K562 (cell line): ENCODE measurements around the gene SPINK2. TPM values are rescaled to one million over a fixed set of nuclear protein-coding genes. Genes with fewer than 3 reads are reported as not detected.

Experiments used
- ATAC-seq: fragments of 200-7000 bp; cut with Tn5 transposase; 3 replicates; pipeline ENCODE4 v1.9.1; 2020; ENCODE audit warnings: moderate library complexity
- BruUV-seq: library from RNA; stranded (reverse); fragments of 400-500 nt; replicated peaks from 2 replicates; lab custom pipeline; 2021; lab: Mats Ljungman, UMichigan
- CTCF ChIA-PET: fragments of 300-600 bp; formaldehyde crosslinking; extraction: SDS; loops from one replicate; lab custom pipeline; 2021; ENCODE audit warnings: low intra/inter-chr PET ratio; lab: Yijun Ruan, JAX
- POLR2A ChIA-PET: fragments of 300-600, 350-650 bp; sonication (Branson Sonifier 250); formaldehyde crosslinking; extraction: SDS; loops from one replicate; lab custom pipeline; 2021; ENCODE audit warnings: antibody characterized with exemption, inconsistent platforms; lab: Yijun Ruan, JAX
- DNase-seq, 4 experiments: peaks; one replicate each; pipeline versions ENCODE4 v3.0.0 to v3.0.0-alpha.2; 2011 to 2018; ENCODE audit warnings: low spot score in 3 of 4, mixed read lengths in 3 of 4; ENCODE audit errors: extremely low read depth in 1 of 4
- FAIRE-seq: peaks from 2 replicates; lab custom pipeline; 2011; peaks lifted over from hg19 to GRCh38; lab: Jason Lieb, UNC
- H2AFZ ChIP-seq: 2 replicates; pipeline ENCODE4 v1.6.0; 2011; ENCODE audit warnings: low read depth, low read length, control low read depth, inconsistent platforms
- H3K27ac ChIP-seq: fragments of 200-600 bp; 3 replicates; pipeline ENCODE4 v1.8.0; 2011; ENCODE audit warnings: low read depth, mild to moderate bottlenecking, control low read depth, inconsistent platforms, low read length, moderate library complexity, mixed read lengths; ENCODE audit errors: extremely low read depth
- H3K27me3 ChIP-seq, 2 experiments: fragments of 300-600 bp in 1 of 2; 2 replicates in 1 of 2; 3 replicates in 1 of 2; pipeline versions ENCODE4 v1.6.0 to v1.8.0; 2011; ENCODE audit warnings: inconsistent platforms in 2 of 2, low read length in 2 of 2, mild to moderate bottlenecking in 1 of 2, mixed read lengths in 1 of 2, moderate library complexity in 1 of 2; ENCODE audit not compliant: control insufficient read depth in 2 of 2, insufficient read depth in 2 of 2
- H3K36me3 ChIP-seq: fragments of 300-600 bp; 3 replicates; pipeline ENCODE4 v1.8.0; 2011; ENCODE audit warnings: mild to moderate bottlenecking, low read length, inconsistent platforms; ENCODE audit not compliant: control insufficient read depth, insufficient read depth
- H3K4me1 ChIP-seq, 2 experiments: fragments of 200-600 bp in 1 of 2; replicated peaks in 1 of 2; 2 replicates in 1 of 2; 3 replicates in 1 of 2; pipeline versions ENCODE4 v1.5.1 to v1.8.0; 2011; ENCODE audit warnings: inconsistent platforms in 2 of 2, low read length in 2 of 2, mild to moderate bottlenecking in 1 of 2, mixed read lengths in 1 of 2, moderate library complexity in 1 of 2; ENCODE audit not compliant: control insufficient read depth in 2 of 2, insufficient read depth in 2 of 2
- H3K4me2 ChIP-seq: 2 replicates; pipeline ENCODE4 v1.6.1; 2011; ENCODE audit warnings: low read length, control low read depth, inconsistent platforms, mixed read lengths; ENCODE audit not compliant: insufficient read depth
- H3K4me3 ChIP-seq: fragments of 200-600 bp; sonication (generic), shearing (Covaris generic); 2 replicates; pipeline ENCODE4 v1.5.1; 2016; ENCODE audit warnings: control low read depth, inconsistent platforms
- H3K79me2 ChIP-seq: fragments of 200-600 bp; 3 replicates; pipeline ENCODE4 v1.8.0; 2011; ENCODE audit warnings: low read length, inconsistent platforms; ENCODE audit not compliant: control insufficient read depth, insufficient read depth
- H3K9ac ChIP-seq, 2 experiments: 2 replicates each; pipeline versions ENCODE4 v1.6.0 to v1.6.1; 2011; ENCODE audit warnings: low read depth in 2 of 2, low read length in 2 of 2, control low read depth in 1 of 2, inconsistent platforms in 1 of 2, mild to moderate bottlenecking in 1 of 2, mixed read lengths in 1 of 2; ENCODE audit not compliant: insufficient read depth in 1 of 2
- H3K9me1 ChIP-seq: one replicate; pipeline ENCODE4 v1.6.0; 2011; ENCODE audit warnings: inconsistent platforms, mild to moderate bottlenecking, low read length, moderate library complexity; ENCODE audit not compliant: control insufficient read depth, insufficient read depth
- H3K9me3 ChIP-seq: replicated peaks from 2 replicates; pipeline ENCODE4 v1.5.1; 2011; ENCODE audit warnings: low read depth, low read length, inconsistent platforms; ENCODE audit not compliant: control insufficient read depth, insufficient read depth
- H4K20me1 ChIP-seq: replicated peaks from 2 replicates; pipeline ENCODE4 v1.6.1; 2011; ENCODE audit warnings: low read length, inconsistent platforms, mixed read lengths; ENCODE audit not compliant: control insufficient read depth, insufficient read depth
- BMI1 ChIP-seq: fragments of 150-350 bp; IDR thresholded peaks from 2 replicates; pipeline ENCODE4 v1.6.1; 2014; ENCODE audit warnings: low read length
- FOXA1 ChIP-seq: fragments of 450-650 bp; IDR thresholded peaks from 2 replicates; pipeline ENCODE4 v1.6.1; 2016; ENCODE audit warnings: mild to moderate bottlenecking, borderline replicate concordance
- HNRNPK ChIP-seq: fragments of 200-400 bp; formaldehyde crosslinking; IDR thresholded peaks from one replicate; pipeline ENCODE4 v1.6.1; 2018; ENCODE audit warnings: mild to moderate bottlenecking, low read depth, low read length; ENCODE audit not compliant: poor library complexity, severe bottlenecking
- JUND ChIP-seq, 2 experiments: IDR thresholded peaks; 2 replicates in 1 of 2; 3 replicates in 1 of 2; pipeline ENCODE4 v1.6.1; 2011; ENCODE audit warnings: borderline replicate concordance in 2 of 2, low read depth in 2 of 2, low read length in 2 of 2, improper control_type of control experiment in 1 of 2, missing biosample characterization in 1 of 2, missing genetic modification characterization in 1 of 2, missing genetic modification reagents in 1 of 2
- KLF16 ChIP-seq: IDR thresholded peaks from 2 replicates; pipeline ENCODE4 v1.6.1; 2016; ENCODE audit warnings: antibody characterized with exemption
- MECOM ChIP-seq: fragments of 250-450 bp; sonication (Bioruptor Pico); IDR thresholded peaks from 2 replicates; pipeline ENCODE4 v1.8.0; 2022; ENCODE audit warnings: inconsistent platforms
- NFATC3 ChIP-seq: fragments of 450-650 bp; IDR thresholded peaks from 2 replicates; pipeline ENCODE4 v1.6.1; 2017; ENCODE audit warnings: mild to moderate bottlenecking
- NUFIP1 ChIP-seq: fragments of 450-650 bp; IDR thresholded peaks from 2 replicates; pipeline ENCODE4 v1.6.1; 2018; ENCODE audit not compliant: partially characterized antibody
- RFX1 ChIP-seq: fragments of 450-650 bp; IDR thresholded peaks from 2 replicates; pipeline ENCODE4 v1.6.1; 2016; ENCODE audit warnings: mild to moderate bottlenecking, moderate library complexity
- SIN3B ChIP-seq: fragments of 450-650 bp; IDR thresholded peaks from 2 replicates; pipeline ENCODE4 v1.6.1; 2017; ENCODE audit warnings: low read depth, mild to moderate bottlenecking, moderate library complexity
- ZEB2 ChIP-seq: fragments of 450-650 bp; IDR thresholded peaks from 2 replicates; pipeline ENCODE4 v1.6.1; 2016
- ZZZ3 ChIP-seq: fragments of 450-650 bp; IDR thresholded peaks from 2 replicates; pipeline ENCODE4 v1.6.1; 2016; ENCODE audit warnings: antibody characterized with exemption, mild to moderate bottlenecking, moderate library complexity
- WGBS: fragments of 100-300 bp; shearing (Covaris generic); methylation state at CpG from one replicate; pipeline ENCODE4 v1.1.6; 2016; ENCODE audit warnings: low coverage, mixed read lengths; ENCODE audit not compliant: insufficient coverage; ENCODE audit errors: missing lambda C conversion rate; 5-methylcytosine and 5-hydroxymethylcytosine counted together
- in situ Hi-C: fragments of 300-500 bp; cut with MboI; formaldehyde crosslinking; loops from 4 replicates; pipeline ENCODE4 v1.15.0; 2018; ENCODE audit warnings: inconsistent platforms, mixed read lengths
- intact Hi-C: fragments of 100-400 bp; cut with micrococcal nuclease; formaldehyde crosslinking; loops from 2 replicates; pipeline ENCODE4 v1.14.2; 2022
- polyA plus RNA-seq, 8 experiments: library from polyadenylated mRNA; depleted of rRNA in 4 of 8; stranded (reverse) in 5 of 8; unstranded in 3 of 8; fragments of >200 nt; fragmentation: Nextera tagmentation in 2 of 8; fragmentation: Illumina TruSeq in 1 of 8; extraction: Ambion mirVana in 2 of 8; extraction: Trizol in 1 of 8; gene quantifications; 2 replicates each; pipeline versions ENCODE4 v1.2.1 to v1.2.3, GENCODE V29; 2011 to 2014; ENCODE audit warnings: inconsistent platforms in 1 of 8, missing spikeins in 1 of 8
- total RNA-seq, 7 experiments: library from RNA; depleted of rRNA in 6 of 7; stranded (reverse); fragments of >200 nt in 6 of 7; fragmentation: Illumina TruSeq in 2 of 7; extraction: Trizol in 2 of 7; gene quantifications; 2 replicates each; pipeline versions ENCODE4 v1.2.1 to v1.2.3, GENCODE V29; 2011 to 2021; ENCODE audit warnings: low replicate concordance in 1 of 7
- TF ChIP-seq, protein P1 (sequence below): fragments of 450-650 bp; IDR thresholded peaks from 2 replicates; pipeline ENCODE4 v1.6.1; 2014; ENCODE audit warnings: low read depth, mild to moderate bottlenecking, moderate library complexity, borderline replicate concordance
- TF ChIP-seq, protein P2 (sequence below): fragments of 250-450 bp; sonication (Bioruptor Pico); IDR thresholded peaks from 2 replicates; pipeline ENCODE4 v1.5.0; 2021
- TF ChIP-seq, protein P3 (sequence below): IDR thresholded peaks from 3 replicates; pipeline ENCODE4 v1.6.1; 2011; ENCODE audit warnings: borderline replicate concordance, mild to moderate bottlenecking, moderate library complexity; ENCODE audit not compliant: insufficient read length; ENCODE audit errors: extremely low read depth

SPINK2 gene
- total and polyA plus RNA-seq, 9 of the 15 experiments (the other 6 are each of a cell fraction or from before 2014, with no cell fraction given): not detected

DNA sequence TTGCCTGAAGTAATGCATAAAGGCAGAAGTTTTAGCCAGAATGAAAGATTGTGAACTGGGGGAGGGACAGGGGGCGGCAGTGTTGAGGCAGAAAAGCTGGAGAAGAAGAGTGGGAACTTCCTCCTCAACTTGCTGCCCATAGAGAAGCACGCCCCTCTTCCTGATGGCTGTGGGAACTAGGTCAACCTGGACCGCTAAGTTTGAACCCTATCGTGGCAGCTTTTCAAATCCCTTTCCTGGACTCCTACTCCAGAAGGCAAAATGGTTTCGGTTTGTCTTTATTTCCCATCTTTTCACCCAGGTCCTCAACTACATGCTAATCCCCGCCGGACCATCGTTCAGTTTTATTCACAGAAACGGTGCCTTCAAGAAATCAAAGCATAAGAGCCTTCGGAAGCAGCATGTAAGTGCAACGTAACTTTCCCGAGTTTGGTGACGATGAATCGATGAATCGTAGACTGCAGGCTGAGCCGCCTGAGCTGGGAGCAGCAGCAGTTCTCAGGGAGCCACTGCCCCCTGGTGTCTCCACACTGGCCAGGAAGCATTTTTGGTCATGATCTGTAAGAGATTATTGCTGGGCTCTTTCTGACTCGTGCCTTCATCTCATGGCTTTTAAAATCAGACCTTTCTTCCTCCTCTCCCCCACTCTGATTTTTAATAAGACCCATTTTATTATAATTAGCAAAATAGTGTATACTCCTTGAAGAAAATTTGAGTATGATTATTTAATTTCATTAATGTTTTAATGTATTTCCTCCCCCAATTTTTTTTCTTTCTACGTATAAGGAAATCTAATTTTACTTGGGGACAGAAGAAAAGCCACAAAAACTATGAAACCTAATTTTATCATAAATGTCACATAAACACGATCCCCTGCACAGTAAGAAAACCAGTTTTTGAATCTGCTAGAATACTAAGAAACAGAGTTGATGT, 21.4 kb downstream of the SPINK2 start:
- peak; percentile 58 to 84 (median 68) for DNase-seq
- Histone ChIP-seq H3K4me3 (peak overlapping the region; percentile 61), H2AFZ (peak overlapping the region; percentile 100), H3K27ac (no peak overlapping the region), H3K9ac (peak overlapping the region; percentile 40 to 76; a peak in 3 of 4 replicates), H3K4me2 (peak overlapping the region; percentile 96), H3K9me3 (no peaks in the 10 kb centered on the region), H3K9me1 (no peaks in the 10 kb centered on the region), H4K20me1 (no peaks in the 10 kb centered on the region), H3K79me2 (no peaks in the 10 kb centered on the region), H3K4me1 (no peaks in the 10 kb centered on the region), H3K27me3 (peaks cover 3 to 6% of the 10 kb centered on the region in 2 experiments; a peak in 3 of 5 replicates), H3K36me3 (no peaks in the 10 kb centered on the region)
- in situ Hi-C loops (no loop called here), intact Hi-C loops (loop anchor here (1.0 to 10.0 kb wide), 2 partner anchors 132 to 225 kb away; no protein-coding TSS in a partner anchor)
- no TSS peak for BruUV-seq
- POLR2A ChIA-PET: interaction anchor here (0.6 to 1.4 kb wide), 3 partner anchors 23 to 225 kb away, joined by 3 to 4 read pairs (median 4); no protein-coding TSS in a partner anchor
- CTCF ChIA-PET: interaction anchor here (0.6 to 1.9 kb wide), 5 partner anchors 106 to 1829 kb away, joined by 3 to 10 read pairs (median 4); no protein-coding TSS in a partner anchor
- peak; percentile 99 for ATAC-seq
- FAIRE-seq: peak; percentile 99
- WGBS: 6% methylated on average over 19 of the region's 19 CpGs
- TF ChIP-seq NFATC3 (no peak), MECOM (CRISPR knock-in tag) (no peak), ZZZ3 (no peak), ZEB2 (no peak), NUFIP1 (no peak), HNRNPK (no peak), FOXA1 (no peak), RFX1 (no peak), BMI1 (peak; percentile 43; the same call in 1 of the 2 replicates), SIN3B (no peak), KLF16 (0 out of 2 replicates have a peak, but pooled peaks have one; percentile 48), JUND (IDR thresholded peaks at IDR 0.05; ENCODE audit: borderline replicate concordance, low read depth, low read length) (peak; percentile 46), JUND (tag; IDR thresholded peaks at IDR 0.05; ENCODE audit: borderline replicate concordance, low read depth, low read length) (no peak)
- TF ChIP-seq, protein P1, sequence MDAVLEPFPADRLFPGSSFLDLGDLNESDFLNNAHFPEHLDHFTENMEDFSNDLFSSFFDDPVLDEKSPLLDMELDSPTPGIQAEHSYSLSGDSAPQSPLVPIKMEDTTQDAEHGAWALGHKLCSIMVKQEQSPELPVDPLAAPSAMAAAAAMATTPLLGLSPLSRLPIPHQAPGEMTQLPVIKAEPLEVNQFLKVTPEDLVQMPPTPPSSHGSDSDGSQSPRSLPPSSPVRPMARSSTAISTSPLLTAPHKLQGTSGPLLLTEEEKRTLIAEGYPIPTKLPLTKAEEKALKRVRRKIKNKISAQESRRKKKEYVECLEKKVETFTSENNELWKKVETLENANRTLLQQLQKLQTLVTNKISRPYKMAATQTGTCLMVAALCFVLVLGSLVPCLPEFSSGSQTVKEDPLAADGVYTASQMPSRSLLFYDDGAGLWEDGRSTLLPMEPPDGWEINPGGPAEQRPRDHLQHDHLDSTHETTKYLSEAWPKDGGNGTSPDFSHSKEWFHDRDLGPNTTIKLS: no peak
- TF ChIP-seq, protein P2, sequence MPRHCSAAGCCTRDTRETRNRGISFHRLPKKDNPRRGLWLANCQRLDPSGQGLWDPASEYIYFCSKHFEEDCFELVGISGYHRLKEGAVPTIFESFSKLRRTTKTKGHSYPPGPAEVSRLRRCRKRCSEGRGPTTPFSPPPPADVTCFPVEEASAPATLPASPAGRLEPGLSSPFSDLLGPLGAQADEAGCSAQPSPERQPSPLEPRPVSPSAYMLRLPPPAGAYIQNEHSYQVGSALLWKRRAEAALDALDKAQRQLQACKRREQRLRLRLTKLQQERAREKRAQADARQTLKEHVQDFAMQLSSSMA (CRISPR knock-in tag): no peak
- TF ChIP-seq, protein P3, sequence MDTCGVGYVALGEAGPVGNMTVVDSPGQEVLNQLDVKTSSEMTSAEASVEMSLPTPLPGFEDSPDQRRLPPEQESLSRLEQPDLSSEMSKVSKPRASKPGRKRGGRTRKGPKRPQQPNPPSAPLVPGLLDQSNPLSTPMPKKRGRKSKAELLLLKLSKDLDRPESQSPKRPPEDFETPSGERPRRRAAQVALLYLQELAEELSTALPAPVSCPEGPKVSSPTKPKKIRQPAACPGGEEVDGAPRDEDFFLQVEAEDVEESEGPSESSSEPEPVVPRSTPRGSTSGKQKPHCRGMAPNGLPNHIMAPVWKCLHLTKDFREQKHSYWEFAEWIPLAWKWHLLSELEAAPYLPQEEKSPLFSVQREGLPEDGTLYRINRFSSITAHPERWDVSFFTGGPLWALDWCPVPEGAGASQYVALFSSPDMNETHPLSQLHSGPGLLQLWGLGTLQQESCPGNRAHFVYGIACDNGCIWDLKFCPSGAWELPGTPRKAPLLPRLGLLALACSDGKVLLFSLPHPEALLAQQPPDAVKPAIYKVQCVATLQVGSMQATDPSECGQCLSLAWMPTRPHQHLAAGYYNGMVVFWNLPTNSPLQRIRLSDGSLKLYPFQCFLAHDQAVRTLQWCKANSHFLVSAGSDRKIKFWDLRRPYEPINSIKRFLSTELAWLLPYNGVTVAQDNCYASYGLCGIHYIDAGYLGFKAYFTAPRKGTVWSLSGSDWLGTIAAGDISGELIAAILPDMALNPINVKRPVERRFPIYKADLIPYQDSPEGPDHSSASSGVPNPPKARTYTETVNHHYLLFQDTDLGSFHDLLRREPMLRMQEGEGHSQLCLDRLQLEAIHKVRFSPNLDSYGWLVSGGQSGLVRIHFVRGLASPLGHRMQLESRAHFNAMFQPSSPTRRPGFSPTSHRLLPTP: no peak
